ENCODE measurements around the gene GOLIM4.

DNA sequence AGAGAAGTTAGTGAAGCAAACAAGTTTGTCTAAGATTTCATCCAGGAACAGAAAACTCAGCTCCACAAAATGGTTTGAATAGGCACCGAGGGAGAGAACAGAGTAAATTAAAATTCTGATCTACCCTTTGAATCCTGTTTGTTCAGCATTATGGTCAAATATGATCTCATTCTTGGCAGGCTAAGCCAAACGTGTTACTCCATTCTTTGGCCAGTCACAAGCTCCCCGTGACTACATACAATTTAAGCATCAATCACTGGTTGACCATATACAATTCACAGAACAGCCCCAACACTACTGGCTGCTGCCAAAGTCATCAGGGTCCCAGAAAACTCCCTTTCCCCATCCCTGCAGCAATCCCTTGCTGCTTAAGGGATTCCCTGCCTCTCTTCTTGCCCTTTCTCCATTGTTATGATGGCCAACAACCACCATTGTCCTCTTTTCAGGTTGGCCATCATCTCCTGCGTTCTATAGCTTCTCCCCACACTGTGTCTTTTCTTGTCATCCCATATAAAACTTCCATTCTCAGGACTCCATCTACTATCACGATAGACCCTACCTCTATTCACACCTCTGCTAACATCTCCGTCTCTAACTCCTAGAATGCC is 46.3 kb downstream of the GOLIM4 start:
- TF ChIP-seq, protein P1, sequence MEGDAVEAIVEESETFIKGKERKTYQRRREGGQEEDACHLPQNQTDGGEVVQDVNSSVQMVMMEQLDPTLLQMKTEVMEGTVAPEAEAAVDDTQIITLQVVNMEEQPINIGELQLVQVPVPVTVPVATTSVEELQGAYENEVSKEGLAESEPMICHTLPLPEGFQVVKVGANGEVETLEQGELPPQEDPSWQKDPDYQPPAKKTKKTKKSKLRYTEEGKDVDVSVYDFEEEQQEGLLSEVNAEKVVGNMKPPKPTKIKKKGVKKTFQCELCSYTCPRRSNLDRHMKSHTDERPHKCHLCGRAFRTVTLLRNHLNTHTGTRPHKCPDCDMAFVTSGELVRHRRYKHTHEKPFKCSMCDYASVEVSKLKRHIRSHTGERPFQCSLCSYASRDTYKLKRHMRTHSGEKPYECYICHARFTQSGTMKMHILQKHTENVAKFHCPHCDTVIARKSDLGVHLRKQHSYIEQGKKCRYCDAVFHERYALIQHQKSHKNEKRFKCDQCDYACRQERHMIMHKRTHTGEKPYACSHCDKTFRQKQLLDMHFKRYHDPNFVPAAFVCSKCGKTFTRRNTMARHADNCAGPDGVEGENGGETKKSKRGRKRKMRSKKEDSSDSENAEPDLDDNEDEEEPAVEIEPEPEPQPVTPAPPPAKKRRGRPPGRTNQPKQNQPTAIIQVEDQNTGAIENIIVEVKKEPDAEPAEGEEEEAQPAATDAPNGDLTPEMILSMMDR (IDR thresholded peaks at IDR 0.05): no peak
- no peak for TF ChIP-seq POLR2A (IDR thresholded peaks at IDR 0.05)
